GM18951 (cell line): Measurements from ENCODE around the gene SLC6A7.

Experiments used
- POLR2A ChIP-seq: IDR thresholded peaks from 4 replicates; pipeline ENCODE4 v1.6.1; 2011; ENCODE audit warnings: mild to moderate bottlenecking; ENCODE audit not compliant: insufficient read length, insufficient read depth; ENCODE audit errors: extremely low read depth
- in situ Hi-C: fragments of 300-500 bp; cut with MboI; formaldehyde crosslinking; loops from one replicate; pipeline ENCODE4 v1.12.0; 2022; ENCODE audit warnings: low sequenced_read_pairs, mixed read lengths, inconsistent platforms; ENCODE audit not compliant: unreplicated experiment

The SLC6A7 gene

GRCh38 chr5:150148117-150148927, 41.5 kb upstream of the SLC6A7 start:
- in situ Hi-C loops: no loop called here
- no peak for TF ChIP-seq POLR2A

- no peak for TF ChIP-seq POLR2A
- in situ Hi-C loops: no loop called here
Measured at GRCh38 chr5:150149618-150150017, 40.2 kb upstream of the SLC6A7 start.

- TF ChIP-seq POLR2A: no peak
- in situ Hi-C loops: no loop called here
Measured at GRCh38 chr5:150152636-150153462, 37.0 kb upstream of the SLC6A7 start.

DNA sequence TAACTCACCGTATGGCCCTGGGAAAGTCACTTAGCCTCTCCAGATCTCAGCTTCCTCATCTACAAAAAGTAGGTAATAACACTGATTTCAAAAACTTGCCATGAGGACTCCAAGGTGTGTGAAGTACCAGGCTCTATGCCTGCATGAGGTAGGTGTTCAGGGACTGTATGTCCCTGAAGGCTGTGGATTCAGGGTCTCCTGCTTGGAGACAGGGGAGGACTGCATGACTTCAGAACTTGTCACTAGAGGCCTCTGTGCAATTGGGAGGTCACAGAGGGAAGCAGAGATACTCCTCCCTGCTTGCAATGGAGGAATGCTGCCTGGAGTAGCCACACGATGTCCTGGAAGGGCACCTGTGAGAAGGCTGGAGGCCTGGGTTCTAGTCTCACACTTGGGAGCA, 36.4 kb upstream of the SLC6A7 start:
- no peak for TF ChIP-seq POLR2A
- in situ Hi-C loops: no loop called here

DNA sequence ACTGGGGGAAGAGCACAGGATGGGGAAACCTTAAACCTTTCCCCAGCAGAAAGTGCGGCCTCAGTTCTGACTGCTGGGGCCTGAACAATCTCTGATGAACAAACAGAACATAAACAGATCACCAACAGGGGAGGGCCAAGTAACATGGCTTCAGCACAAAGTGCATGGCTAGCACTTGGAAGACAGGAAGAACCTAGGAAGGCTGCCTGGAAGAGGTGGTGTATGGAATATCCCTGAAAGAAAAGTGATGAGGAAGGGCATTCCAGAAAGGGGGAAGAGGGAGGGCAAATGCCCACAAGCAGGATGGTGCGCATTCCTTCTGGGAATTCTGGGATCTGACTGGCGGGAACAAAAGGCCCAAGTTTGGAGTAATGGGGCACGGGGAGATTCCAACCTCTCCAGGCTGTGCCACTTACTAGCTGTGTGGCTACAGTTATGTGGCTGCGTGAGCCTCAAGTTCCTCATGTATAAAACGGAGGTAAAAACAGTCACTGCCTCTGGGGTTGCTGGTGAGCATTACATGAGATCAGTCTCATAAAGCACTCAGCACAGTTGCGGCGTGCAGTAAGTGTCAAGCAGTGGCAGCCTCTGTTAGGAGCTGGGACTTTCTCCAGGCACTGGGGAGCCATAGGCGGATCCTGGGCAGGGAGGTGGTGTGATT, 35.8 kb upstream of the SLC6A7 start:
- TF ChIP-seq POLR2A: no peak
- in situ Hi-C loops: no loop called here

DNA sequence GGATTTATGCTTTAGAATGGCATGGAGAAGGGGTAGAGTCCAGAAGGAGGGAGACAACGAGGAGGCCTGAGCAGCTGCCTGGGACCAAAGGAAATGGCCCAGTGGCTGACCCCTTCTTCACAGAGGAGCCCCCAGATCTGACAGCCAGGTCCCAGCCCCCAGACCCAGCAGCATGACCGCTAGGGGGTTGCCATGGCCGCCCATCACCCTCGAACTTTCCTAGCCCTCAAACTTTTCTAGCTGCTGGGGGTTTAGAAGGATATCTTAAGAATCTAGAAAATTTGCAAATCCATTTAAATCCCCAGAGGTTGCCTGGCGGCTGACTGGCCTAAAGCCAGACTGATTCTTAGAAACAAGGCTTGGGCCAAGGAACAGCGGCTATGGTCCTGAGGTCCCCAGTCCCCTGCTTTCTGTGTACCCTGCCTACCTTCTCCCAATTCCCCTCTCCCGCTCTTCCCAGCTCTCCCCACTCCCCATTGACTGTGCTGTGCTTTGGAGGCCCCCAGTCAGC, 35.2 kb upstream of the SLC6A7 start:
- TF ChIP-seq POLR2A: no peak
- in situ Hi-C loops: no loop called here

DNA sequence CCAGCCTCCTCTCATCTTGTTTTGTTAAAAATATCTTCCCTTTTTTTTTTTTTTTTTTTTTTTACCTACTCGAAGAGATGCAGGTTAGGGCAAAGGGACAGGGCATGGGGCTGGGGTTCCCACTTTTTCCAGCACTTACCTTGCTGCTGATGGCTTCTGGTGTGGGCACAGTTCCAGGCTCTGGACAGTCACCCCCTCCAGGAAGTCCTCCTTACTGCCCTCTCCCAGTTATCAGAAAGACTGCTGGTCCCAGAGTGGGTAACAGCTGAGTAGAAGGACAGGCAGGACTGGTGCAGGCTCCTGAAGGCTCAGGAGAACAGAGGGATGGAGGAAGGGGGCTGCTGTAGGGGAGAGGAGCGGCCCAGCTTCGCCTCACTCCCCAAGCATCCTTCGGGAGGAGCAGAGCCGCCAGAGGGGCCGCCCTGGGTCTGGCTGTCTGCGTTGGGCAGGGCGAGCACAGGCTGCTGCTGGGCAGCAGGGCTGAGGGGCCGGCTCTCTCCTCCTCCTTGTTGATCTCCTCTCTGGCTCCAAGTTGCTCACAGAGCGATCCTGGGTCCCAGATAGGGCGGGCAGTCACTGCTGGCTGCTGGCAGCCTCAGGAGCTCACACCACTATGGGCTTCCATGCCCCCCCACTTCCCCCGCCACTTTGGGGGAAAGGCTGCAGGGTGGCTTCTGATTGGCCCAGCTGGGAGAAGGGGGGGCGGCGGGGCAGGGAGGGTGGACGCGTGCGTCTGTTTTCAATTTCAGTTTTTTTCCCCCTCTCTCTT, 34.4 kb upstream of the SLC6A7 start, which contains the start of gene PDGFRB:
TSS of gene PDGFRB (minus strand) at position 588 of the 769 bp plus-strand sequence. CDS start 18,798 bp downstream, outside the sequence.
- in situ Hi-C loops: no loop called here

DNA sequence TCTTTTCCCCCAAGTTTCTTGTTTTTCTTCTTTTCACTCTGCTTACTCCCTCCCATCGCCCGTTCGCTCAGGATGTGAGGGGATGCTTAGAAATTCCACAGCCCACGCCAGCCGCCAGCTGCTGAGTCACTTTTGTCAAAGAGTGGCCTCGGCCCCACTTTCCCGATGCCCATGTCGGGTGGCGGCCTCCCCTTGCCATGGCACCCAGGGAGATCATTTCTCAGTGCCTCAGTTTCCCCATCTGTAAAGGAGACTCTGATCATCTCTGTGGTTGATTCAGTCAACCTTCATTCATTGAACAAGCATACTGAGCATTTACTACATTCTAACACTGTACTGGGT, 33.9 kb upstream of the SLC6A7 start:
- TF ChIP-seq POLR2A: no peak
- in situ Hi-C loops: no loop called here

More for the DNA sequence above, 34.4 kb upstream of the SLC6A7 start, which contains the start of gene PDGFRB:
- TF ChIP-seq POLR2A: no peak

- no peak for TF ChIP-seq POLR2A
- in situ Hi-C loops: no loop called here
Measured at GRCh38 chr5:150156540-150156939, 33.3 kb upstream of the SLC6A7 start.

DNA sequence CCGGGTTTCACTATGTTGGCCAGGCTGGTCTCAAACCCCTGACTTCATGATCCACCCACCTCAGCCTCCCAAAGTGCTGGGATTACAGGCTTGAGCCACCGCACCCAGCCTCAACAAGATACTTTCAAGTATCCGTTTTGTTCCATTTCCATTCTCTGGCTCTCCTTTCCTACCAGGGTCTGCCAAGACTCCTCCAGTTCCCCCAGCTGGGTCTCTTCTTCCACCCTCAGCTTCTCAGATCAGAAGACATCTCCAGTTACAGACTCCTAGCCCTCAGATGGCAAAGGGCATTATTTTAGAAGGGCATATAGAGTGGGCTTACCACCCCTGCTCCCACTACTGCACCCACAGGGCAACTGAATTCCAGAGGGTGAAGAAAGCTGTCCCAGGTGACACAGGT, 32.7 kb upstream of the SLC6A7 start:
- in situ Hi-C loops: no loop called here
- TF ChIP-seq POLR2A: no peak

DNA sequence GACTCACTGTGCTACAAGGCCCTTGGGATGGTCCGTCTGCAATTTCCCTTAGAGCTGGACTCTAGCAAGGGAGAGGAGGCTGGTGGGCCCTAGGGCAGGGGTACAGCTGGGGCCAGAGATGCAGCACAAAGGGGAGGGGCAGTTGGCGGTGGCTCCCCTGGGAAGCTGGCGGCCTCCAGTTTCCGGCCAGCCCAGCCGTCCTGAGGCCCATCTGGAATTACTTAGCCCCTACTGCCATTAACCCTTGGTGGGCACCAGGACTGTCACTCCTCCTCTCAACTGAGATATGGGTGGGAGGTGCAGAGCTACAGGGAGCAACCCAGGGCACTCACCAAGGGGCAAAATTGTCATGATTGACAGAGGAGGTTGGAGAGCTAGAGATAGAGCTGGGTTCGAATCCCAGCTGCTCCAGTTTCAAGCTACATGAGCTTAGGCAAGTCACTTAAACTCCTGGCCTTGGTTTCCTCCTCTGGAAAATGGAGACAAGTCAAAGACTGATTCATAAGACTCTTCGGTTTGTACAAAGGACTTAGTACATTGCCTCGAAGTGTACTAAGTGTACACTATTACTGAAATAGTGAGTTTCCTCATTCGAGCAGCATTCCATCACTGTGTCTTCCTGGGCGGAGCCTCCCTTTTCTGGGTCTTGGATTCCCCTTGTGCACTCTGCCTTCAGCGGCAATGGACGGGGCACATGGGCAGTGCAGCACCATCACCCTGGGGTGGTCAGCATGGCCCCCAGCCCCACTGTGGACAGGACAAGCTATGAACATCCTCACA, 31.5 kb upstream of the SLC6A7 start:
- TF ChIP-seq POLR2A: no peak
- in situ Hi-C loops: no loop called here

DNA sequence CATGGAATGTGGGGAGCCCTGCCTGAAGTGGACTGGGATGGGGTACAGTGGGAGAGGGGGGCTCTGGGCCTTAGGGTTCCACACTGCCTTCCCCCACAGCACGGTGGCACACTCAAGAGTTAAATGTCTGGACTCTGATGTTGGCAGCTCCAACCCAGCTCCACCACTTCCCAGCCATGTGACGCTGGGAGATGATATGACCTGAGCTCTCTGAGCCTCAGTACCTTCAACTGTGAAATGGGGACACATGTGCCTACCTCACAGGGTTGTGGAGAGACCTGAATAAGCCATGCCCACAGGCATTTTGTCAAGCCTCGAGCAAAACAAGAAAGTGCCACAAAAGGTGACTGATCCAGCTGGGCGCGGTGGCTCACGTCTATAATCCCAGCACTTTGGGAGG, 30.8 kb upstream of the SLC6A7 start:
- in situ Hi-C loops: no loop called here
- TF ChIP-seq POLR2A: no peak

DNA sequence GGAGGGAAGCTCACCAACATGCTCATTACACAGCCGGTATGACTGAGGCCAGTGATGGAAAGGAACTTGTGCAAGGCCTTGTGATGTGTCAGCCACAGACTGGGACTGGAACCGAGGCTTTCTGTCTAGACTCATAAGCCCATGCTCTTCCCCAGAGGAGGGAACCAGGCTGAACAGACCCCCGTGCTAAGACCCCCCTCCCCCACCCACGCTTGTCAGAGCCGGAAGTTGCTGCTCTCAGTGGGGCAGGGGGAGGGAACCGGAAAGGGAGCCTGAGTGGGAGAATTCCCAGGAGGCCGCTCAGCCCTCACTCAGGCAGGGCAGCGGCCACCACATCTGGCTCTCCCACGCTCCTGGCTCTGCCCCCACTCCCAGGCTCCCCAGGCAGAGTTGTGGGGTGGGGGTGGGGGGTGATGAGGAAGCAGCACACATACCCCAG, 30.1 kb upstream of the SLC6A7 start:
- TF ChIP-seq POLR2A: no peak
- in situ Hi-C loops: no loop called here
